Measurements from ENCODE around the gene NBL1.

DNA sequence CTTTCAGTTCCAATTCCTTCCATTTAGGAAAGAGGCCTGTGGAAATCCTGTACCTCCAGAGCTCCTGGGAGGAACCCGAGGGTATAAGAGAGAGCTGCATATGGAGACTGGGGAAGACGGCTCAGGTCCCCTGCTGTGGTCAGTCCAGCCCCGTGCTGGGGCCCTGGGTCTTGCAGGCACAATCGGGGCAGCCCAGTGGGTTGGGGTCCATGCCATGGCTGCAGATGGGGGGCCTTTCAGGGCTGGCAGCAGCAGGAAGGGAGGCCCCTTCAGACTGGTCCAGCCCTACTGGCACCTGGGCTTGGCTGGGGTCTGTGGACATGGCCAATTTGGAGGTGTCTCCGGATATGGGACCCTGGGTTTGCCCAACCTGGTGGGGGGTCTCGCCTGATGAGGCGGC lies 38.8 kb downstream of the NBL1 start:
- TF ChIP-seq POLR2AphosphoS5 (IDR thresholded peaks at IDR 0.05; ENCODE audit: borderline replicate concordance, low read depth, low read length) (no peak), EZH2 (IDR thresholded peaks at IDR 0.05) (no peak), FOXP2 (optimal IDR thresholded peaks at IDR 0.05; ENCODE audit: control extremely low read depth, extremely low read length, insufficient read depth) (no peak)

Measured in SK-N-MC (cell line).